HK-2 (cell line): ENCODE measurements around the gene CCKAR.

Experiments
- DNase-seq: peaks from one replicate; pipeline ENCODE4 v3.0.0-alpha.2; 2018; ENCODE audit not compliant: unreplicated experiment

CCKAR gene

GRCh38 chr4:26459756-26460530, 30.3 kb downstream of the CCKAR start:
- DNase-seq = no peak

- peak; percentile 28 for DNase-seq
These were observed 31.1 kb downstream of the CCKAR start for GRCh38 chr4:26459054-26459755.

- DNase-seq = no peak
These were observed 32.1 kb downstream of the CCKAR start for GRCh38 chr4:26458157-26458561.

GRCh38 chr4:26457412-26457811, 32.9 kb downstream of the CCKAR start:
- DNase-seq = no peak

- no peak for DNase-seq
These were observed 34.7 kb downstream of the CCKAR start for GRCh38 chr4:26455571-26455970.

GRCh38 chr4:26454961-26455360, 35.3 kb downstream of the CCKAR start:
- DNase-seq = no peak

GRCh38 chr4:26452565-26453531, 37.4 kb downstream of the CCKAR start:
- DNase-seq = no peak

- DNase-seq = no peak
These were observed 38.7 kb downstream of the CCKAR start for GRCh38 chr4:26451597-26451996.

GRCh38 chr4:26450418-26450817, 39.9 kb downstream of the CCKAR start:
- no peak for DNase-seq

GRCh38 chr4:26447378-26447777, 42.9 kb downstream of the CCKAR start:
- no peak for DNase-seq

GRCh38 chr4:26441771-26442170, 48.5 kb downstream of the CCKAR start:
- DNase-seq = no peak

- peak; percentile 21 for DNase-seq
These were observed 49.2 kb downstream of the CCKAR start for GRCh38 chr4:26441102-26441501.

GRCh38 chr4:26434030-26434639, 56.1 kb downstream of the CCKAR start:
- DNase-seq = no peak

GRCh38 chr4:26433556-26433955, 56.7 kb downstream of the CCKAR start:
- DNase-seq = no peak

GRCh38 chr4:26432419-26432818, 57.9 kb downstream of the CCKAR start:
- DNase-seq = no peak

- DNase-seq = no peak
These were observed 58.7 kb downstream of the CCKAR start for GRCh38 chr4:26431461-26432180.
